SH-SY5Y (cell line): ENCODE measurements around the gene UFSP2.

Source experiments
- GATA2 ChIP-seq: IDR thresholded peaks from 2 replicates; pipeline ENCODE4 v1.6.1; 2011; ENCODE audit warnings: mild to moderate bottlenecking, low read depth, low read length
- GATA3 ChIP-seq: IDR thresholded peaks from 2 replicates; pipeline ENCODE4 v1.6.1; 2011; ENCODE audit warnings: low read depth, mild to moderate bottlenecking, low read length, moderate library complexity

GRCh38 chr4:185384930-185385331, 40.8 kb downstream of the UFSP2 start:
- TF ChIP-seq GATA2, result no peak
- TF ChIP-seq GATA3, result no peak
